HepG2 (cell line): Measurements from ENCODE around the gene KLF6. TPM values are rescaled to one million over a fixed set of nuclear protein-coding genes. Genes with fewer than 3 reads are reported as not detected.
A peak's percentile ranks its signal among the peaks of the same experiment; 100 is the strongest.

Source experiments
- ARNTL ChIP-seq: sonication (generic); formaldehyde crosslinking; IDR thresholded peaks from 2 replicates; pipeline ENCODE4 v1.4.0; 2020; ENCODE audit warnings: mild to moderate bottlenecking, missing genetic modification reagents
- ERF ChIP-seq: IDR thresholded peaks from 2 replicates; pipeline ENCODE4 v1.6.1; 2018; ENCODE audit warnings: missing biosample characterization, missing genetic modification reagents
- ETV5 ChIP-seq: IDR thresholded peaks from 2 replicates; pipeline ENCODE4 v1.6.1; 2018; ENCODE audit warnings: missing biosample characterization, missing genetic modification reagents, inconsistent platforms, borderline replicate concordance
- KLF6 ChIP-seq: IDR thresholded peaks from 2 replicates; pipeline ENCODE4 v1.8.0; 2016; ENCODE audit warnings: missing biosample characterization, missing genetic modification reagents
- NFKB2 ChIP-seq: sonication (generic); formaldehyde crosslinking; IDR thresholded peaks from 2 replicates; pipeline ENCODE4 v1.4.0; 2020; ENCODE audit warnings: missing genetic modification reagents, borderline replicate concordance
- NFYB ChIP-seq: sonication (generic); formaldehyde crosslinking; IDR thresholded peaks from 2 replicates; pipeline ENCODE4 v1.4.0; 2020; ENCODE audit warnings: missing genetic modification reagents
- PLRG1 ChIP-seq: fragments of 450-650 bp; conservative IDR thresholded peaks from 2 replicates; pipeline ENCODE4 v1.6.1; 2016
- RCOR2 ChIP-seq: IDR thresholded peaks from 2 replicates; pipeline ENCODE4 v1.6.1; 2016; ENCODE audit warnings: missing biosample characterization, missing genetic modification reagents
- ZFP82 ChIP-seq: sonication (generic); formaldehyde crosslinking; IDR thresholded peaks from 2 replicates; pipeline ENCODE4 v1.5.1; 2020; ENCODE audit warnings: mild to moderate bottlenecking, missing genetic modification reagents, borderline replicate concordance
- ZNF44 ChIP-seq: sonication (generic); formaldehyde crosslinking; IDR thresholded peaks from 2 replicates; pipeline ENCODE4 v1.5.1; 2020; ENCODE audit warnings: mild to moderate bottlenecking, missing genetic modification reagents
- ZNF724P ChIP-seq: sonication (generic); formaldehyde crosslinking; IDR thresholded peaks from 2 replicates; pipeline ENCODE4 v1.8.0; 2022; ENCODE audit warnings: missing genetic modification reagents, borderline replicate concordance
- polyA plus RNA-seq, 8 experiments: library from polyadenylated mRNA; depleted of rRNA in 3 of 8; stranded (reverse) in 7 of 8; unstranded in 1 of 8; fragments of >200 nt; fragmentation: Illumina TruSeq in 4 of 8; extraction: Trizol in 4 of 8; gene quantifications; 2 replicates each; pipeline versions ENCODE4 v1.2.1 to v1.2.3, GENCODE V29; 2011 to 2016; ENCODE audit warnings: low read depth in 4 of 8, missing spikeins in 1 of 8, mixed read lengths in 1 of 8; ENCODE audit not compliant: insufficient read depth in 1 of 8
- total RNA-seq, 5 experiments: library from RNA; depleted of rRNA; stranded (reverse); fragments of >200 nt; fragmentation: Illumina TruSeq; extraction: Trizol; gene quantifications; 2 replicates each; pipeline ENCODE4 v1.2.3, GENCODE V29; 2016; ENCODE audit warnings: low read depth in 1 of 5
- TF ChIP-seq, protein P1 (sequence below): sonication (generic); formaldehyde crosslinking; IDR thresholded peaks from 2 replicates; pipeline ENCODE4 v1.8.0; 2022; ENCODE audit warnings: low read depth, missing genetic modification reagents
- TF ChIP-seq, protein P2 (sequence below): sonication (generic); formaldehyde crosslinking; IDR thresholded peaks from 2 replicates; pipeline ENCODE4 v1.4.0; 2020; ENCODE audit warnings: mild to moderate bottlenecking, missing genetic modification reagents, borderline replicate concordance
- TF ChIP-seq, protein P3 (sequence below): sonication (generic); formaldehyde crosslinking; IDR thresholded peaks from 2 replicates; pipeline ENCODE4 v1.9.0; 2021; ENCODE audit warnings: missing genetic modification reagents, mild to moderate bottlenecking, borderline replicate concordance
- TF ChIP-seq, protein P4 (sequence below): sonication (generic); formaldehyde crosslinking; IDR thresholded peaks from 2 replicates; pipeline ENCODE4 v1.4.0; 2020; ENCODE audit warnings: mild to moderate bottlenecking, missing genetic modification reagents

KLF6 gene
- total and polyA plus RNA-seq, 2 of the 13 experiments (the other 11 are each of a cell fraction or from before 2014, with no cell fraction given), result 27.0 to 71.9 TPM

DNA sequence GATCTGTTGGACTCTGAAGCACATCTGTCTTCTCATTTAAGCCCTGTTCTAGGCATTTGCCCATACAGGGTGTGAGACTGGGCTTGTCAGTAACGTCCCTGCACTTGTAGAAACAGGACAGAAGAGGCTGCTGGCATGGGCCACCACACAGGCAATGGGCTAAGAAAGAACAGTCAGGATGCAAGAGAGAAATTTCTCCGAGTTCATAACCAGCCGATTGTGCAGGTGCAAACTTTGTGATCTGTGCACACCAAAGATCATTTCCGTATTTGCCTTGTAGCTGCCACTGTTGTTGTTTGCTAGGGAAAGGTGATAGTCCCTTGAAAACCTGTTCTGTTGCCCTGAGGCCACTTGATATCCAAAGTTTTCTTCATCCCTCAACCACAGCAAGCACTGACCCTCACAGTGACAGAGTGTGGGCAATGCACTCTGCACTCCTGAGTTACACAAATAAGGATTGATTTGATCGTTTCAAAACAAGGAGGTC lies 20.3 kb downstream of the KLF6 start (continued):
- TF ChIP-seq, protein P1, sequence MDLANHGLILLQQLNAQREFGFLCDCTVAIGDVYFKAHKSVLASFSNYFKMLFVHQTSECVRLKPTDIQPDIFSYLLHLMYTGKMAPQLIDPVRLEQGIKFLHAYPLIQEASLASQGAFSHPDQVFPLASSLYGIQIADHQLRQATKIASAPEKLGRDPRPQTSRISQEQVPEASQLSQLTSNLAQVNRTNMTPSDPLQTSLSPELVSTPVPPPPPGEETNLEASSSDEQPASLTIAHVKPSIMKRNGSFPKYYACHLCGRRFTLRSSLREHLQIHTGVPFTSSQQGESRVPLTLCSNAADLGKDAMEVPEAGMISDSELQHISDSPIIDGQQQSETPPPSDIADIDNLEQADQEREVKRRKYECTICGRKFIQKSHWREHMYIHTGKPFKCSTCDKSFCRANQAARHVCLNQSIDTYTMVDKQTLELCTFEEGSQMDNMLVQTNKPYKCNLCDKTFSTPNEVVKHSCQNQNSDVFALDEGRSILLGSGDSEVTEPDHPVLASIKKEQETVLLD (CRISPR knock-in tag), result no peak
- TF ChIP-seq, protein P2, sequence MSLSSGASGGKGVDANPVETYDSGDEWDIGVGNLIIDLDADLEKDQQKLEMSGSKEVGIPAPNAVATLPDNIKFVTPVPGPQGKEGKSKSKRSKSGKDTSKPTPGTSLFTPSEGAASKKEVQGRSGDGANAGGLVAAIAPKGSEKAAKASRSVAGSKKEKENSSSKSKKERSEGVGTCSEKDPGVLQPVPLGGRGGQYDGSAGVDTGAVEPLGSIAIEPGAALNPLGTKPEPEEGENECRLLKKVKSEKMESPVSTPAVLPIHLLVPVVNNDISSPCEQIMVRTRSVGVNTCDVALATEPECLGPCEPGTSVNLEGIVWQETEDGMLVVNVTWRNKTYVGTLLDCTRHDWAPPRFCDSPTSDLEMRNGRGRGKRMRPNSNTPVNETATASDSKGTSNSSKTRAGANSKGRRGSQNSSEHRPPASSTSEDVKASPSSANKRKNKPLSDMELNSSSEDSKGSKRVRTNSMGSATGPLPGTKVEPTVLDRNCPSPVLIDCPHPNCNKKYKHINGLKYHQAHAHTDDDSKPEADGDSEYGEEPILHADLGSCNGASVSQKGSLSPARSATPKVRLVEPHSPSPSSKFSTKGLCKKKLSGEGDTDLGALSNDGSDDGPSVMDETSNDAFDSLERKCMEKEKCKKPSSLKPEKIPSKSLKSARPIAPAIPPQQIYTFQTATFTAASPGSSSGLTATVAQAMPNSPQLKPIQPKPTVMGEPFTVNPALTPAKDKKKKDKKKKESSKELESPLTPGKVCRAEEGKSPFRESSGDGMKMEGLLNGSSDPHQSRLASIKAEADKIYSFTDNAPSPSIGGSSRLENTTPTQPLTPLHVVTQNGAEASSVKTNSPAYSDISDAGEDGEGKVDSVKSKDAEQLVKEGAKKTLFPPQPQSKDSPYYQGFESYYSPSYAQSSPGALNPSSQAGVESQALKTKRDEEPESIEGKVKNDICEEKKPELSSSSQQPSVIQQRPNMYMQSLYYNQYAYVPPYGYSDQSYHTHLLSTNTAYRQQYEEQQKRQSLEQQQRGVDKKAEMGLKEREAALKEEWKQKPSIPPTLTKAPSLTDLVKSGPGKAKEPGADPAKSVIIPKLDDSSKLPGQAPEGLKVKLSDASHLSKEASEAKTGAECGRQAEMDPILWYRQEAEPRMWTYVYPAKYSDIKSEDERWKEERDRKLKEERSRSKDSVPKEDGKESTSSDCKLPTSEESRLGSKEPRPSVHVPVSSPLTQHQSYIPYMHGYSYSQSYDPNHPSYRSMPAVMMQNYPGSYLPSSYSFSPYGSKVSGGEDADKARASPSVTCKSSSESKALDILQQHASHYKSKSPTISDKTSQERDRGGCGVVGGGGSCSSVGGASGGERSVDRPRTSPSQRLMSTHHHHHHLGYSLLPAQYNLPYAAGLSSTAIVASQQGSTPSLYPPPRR, result peak; percentile 64; the same call in 1 of the 2 replicates
- TF ChIP-seq ERF (no peak), PLRG1 (no peak), ZNF724P (no peak), ARNTL (no peak), NFKB2 (no peak), NFYB (CRISPR knock-in tag) (no peak), ETV5 (peak; percentile 68; the same call in 1 of the 2 replicates), RCOR2 (no peak), ZFP82 (CRISPR knock-in tag) (no peak), KLF6 (CRISPR knock-in tag) (no peak), ZNF44 (CRISPR knock-in tag) (no peak)
- TF ChIP-seq, protein P3, sequence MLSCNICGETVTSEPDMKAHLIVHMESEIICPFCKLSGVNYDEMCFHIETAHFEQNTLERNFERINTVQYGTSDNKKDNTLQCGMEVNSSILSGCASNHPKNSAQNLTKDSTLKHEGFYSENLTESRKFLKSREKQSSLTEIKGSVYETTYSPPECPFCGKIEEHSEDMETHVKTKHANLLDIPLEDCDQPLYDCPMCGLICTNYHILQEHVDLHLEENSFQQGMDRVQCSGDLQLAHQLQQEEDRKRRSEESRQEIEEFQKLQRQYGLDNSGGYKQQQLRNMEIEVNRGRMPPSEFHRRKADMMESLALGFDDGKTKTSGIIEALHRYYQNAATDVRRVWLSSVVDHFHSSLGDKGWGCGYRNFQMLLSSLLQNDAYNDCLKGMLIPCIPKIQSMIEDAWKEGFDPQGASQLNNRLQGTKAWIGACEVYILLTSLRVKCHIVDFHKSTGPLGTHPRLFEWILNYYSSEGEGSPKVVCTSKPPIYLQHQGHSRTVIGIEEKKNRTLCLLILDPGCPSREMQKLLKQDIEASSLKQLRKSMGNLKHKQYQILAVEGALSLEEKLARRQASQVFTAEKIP (CRISPR knock-in tag), result no peak
- TF ChIP-seq, protein P4, sequence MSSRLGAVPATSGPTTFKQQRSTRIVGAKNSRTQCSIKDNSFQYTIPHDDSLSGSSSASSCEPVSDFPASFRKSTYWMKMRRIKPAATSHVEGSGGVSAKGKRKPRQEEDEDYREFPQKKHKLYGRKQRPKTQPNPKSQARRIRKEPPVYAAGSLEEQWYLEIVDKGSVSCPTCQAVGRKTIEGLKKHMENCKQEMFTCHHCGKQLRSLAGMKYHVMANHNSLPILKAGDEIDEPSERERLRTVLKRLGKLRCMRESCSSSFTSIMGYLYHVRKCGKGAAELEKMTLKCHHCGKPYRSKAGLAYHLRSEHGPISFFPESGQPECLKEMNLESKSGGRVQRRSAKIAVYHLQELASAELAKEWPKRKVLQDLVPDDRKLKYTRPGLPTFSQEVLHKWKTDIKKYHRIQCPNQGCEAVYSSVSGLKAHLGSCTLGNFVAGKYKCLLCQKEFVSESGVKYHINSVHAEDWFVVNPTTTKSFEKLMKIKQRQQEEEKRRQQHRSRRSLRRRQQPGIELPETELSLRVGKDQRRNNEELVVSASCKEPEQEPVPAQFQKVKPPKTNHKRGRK (CRISPR knock-in tag), result no peak
